Measurements from ENCODE around the gene TNNI3.
"Not testable (repeated sequence)": the region's sequence is repeated elsewhere in the genome, so short reads cannot be mapped to it uniquely, and the experiment has no call there.

TNNI3 gene

DNA sequence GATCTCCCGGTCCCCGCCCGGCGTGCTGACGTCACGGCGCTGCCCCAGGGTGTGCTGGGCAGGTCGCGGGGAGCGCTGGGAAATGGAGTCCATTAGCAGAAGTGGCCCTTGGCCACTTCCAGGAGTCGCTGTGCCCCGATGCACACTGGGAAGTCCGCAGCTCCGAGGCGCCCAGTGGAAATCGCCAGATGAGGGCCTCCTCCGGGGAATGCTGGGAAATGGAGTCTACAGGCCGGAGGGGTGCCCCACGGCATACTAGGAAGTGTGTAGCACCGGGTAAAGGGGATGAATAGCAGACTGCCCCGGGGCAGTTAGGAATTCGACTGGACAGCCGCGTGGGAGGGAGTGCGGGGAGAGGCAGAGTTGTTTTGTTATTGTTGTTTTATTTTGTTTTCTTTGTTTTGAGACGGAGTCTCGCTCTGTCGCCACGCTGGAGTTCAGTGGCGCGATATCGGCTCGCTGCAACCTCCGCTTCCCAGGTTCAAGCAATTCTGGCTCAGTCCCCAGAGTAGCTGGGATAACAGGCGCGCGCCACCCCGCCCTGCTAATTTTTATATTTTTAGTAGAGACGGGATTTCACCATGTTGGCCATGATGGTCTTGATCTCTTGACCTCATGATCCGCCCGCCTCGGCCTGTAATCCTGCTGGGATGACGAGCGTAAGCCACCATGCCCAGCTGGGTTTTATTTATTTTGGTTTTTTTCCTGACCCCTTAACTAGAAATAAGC is 39.7 kb downstream of the TNNI3 start:
- peak; percentile 98 for DNase-seq
- in situ Hi-C loops (cut with HindIII; ENCODE audit: low pct_ligation_motif_present, low pct_unique_long_range_greater_than_20kb, low sequenced_read_pairs) = no loop called here

DNA sequence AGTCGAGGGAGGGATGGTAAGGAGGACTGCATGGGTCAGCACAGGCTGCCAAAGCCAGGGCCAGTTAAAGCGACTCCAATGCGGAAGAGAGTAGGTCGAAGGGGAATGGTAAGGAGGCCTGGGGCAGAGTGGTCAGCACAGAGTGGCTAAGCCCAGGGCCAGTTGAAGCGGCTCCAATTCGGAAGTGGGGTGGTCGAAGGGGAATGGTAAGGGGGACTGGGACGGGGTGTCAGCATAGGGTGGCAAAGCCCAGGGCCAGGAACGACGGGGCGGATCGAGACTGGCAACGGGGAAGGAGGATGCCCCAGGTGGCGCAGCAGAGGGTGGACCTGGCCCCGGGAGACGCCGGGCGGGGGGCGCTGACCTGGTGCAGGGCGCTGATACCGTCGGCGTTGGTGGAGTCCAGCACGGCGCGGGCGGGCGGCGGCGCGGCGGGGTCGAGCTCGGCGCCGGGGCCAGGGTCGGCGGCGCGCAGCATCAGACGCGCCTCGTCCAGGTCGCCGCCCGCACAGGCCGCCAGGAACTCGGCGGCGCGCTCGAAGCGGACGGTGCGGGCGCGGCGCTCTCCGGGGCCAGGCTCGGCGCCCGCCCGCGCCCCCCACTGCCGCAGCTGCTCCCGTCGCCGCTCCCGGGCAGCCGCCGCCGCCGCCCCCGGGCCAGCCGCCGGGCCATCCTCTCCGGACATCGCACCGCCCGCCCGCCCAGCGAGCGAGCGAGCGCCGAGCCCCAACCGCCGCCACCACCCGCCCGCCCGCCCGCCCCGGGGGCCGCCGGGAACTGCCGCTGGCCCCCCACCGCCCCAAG is 40.5 kb downstream of the TNNI3 start, which contains the start of gene PPP1R12C:
PPP1R12C (minus strand) TSS at position 779 of the 804 bp plus-strand sequence; CDS start at position 685, 94 bp downstream.
- peak; percentile 16 for DNase-seq

DNA sequence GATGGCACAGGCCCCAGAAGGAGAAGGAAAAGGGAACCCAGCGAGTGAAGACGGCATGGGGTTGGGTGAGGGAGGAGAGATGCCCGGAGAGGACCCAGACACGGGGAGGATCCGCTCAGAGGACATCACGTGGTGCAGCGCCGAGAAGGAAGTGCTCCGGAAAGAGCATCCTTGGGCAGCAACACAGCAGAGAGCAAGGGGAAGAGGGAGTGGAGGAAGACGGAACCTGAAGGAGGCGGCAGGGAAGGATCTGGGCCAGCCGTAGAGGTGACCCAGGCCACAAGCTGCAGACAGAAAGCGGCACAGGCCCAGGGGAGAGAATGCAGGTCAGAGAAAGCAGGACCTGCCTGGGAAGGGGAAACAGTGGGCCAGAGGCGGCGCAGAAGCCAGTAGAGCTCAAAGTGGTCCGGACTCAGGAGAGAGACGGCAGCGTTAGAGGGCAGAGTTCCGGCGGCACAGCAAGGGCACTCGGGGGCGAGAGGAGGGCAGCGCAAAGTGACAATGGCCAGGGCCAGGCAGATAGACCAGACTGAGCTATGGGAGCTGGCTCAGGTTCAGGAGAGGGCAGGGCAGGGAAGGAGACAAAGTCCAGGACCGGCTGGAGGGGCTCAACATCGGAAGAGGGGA is 41.2 kb downstream of the TNNI3 start:
- DNase-seq = peak; percentile 55
- in situ Hi-C loops (cut with HindIII; ENCODE audit: low pct_ligation_motif_present, low pct_unique_long_range_greater_than_20kb, low sequenced_read_pairs) = no loop called here

More for the DNA sequence above, 40.5 kb downstream of the TNNI3 start, which contains the start of gene PPP1R12C:
- in situ Hi-C loops (cut with HindIII; ENCODE audit: low pct_ligation_motif_present, low pct_unique_long_range_greater_than_20kb, low sequenced_read_pairs) = no loop called here

DNA sequence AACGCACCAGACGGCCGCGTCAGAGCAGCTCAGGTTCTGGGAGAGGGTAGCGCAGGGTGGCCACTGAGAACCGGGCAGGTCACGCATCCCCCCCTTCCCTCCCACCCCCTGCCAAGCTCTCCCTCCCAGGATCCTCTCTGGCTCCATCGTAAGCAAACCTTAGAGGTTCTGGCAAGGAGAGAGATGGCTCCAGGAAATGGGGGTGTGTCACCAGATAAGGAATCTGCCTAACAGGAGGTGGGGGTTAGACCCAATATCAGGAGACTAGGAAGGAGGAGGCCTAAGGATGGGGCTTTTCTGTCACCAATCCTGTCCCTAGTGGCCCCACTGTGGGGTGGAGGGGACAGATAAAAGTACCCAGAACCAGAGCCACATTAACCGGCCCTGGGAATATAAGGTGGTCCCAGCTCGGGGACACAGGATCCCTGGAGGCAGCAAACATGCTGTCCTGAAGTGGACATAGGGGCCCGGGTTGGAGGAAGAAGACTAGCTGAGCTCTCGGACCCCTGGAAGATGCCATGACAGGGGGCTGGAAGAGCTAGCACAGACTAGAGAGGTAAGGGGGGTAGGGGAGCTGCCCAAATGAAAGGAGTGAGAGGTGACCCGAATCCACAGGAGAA is 42.0 kb downstream of the TNNI3 start:
- no peak for DNase-seq
- in situ Hi-C loops (cut with HindIII; ENCODE audit: low pct_ligation_motif_present, low pct_unique_long_range_greater_than_20kb, low sequenced_read_pairs) = no loop called here

DNA sequence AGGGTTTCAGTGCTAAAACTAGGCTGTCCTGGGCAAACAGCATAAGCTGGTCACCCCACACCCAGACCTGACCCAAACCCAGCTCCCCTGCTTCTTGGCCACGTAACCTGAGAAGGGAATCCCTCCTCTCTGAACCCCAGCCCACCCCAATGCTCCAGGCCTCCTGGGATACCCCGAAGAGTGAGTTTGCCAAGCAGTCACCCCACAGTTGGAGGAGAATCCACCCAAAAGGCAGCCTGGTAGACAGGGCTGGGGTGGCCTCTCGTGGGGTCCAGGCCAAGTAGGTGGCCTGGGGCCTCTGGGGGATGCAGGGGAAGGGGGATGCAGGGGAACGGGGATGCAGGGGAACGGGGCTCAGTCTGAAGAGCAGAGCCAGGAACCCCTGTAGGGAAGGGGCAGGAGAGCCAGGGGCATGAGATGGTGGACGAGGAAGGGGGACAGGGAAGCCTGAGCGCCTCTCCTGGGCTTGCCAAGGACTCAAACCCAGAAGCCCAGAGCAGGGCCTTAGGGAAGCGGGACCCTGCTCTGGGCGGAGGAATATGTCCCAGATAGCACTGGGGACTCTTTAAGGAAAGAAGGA is 42.9 kb downstream of the TNNI3 start:
- no peak for DNase-seq
- in situ Hi-C loops (cut with HindIII; ENCODE audit: low pct_ligation_motif_present, low pct_unique_long_range_greater_than_20kb, low sequenced_read_pairs) = no loop called here

DNA sequence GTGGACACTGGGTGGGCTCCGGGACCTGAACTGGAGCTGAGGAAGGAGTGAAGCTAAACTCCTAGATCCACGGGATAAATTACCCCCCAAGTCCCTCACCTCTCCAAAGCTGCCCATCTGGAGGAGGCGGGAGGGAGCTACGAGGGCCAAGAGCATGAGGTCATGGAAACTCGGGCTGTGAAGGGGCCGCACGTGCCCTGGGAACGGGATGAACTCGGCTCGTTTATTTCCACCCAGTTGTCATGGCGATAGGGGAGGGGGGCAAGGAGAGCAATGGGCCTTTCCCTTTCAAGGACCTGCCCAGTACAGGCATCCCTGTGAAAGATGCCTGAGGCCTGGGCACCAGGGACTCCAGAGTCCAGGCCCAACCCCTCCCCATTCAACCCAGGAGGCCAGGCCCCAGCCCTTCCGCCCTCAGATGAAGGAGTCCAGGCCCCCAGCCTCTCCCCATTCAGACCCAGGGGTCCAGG is 43.9 kb downstream of the TNNI3 start:
- in situ Hi-C loops (cut with HindIII; ENCODE audit: low pct_ligation_motif_present, low pct_unique_long_range_greater_than_20kb, low sequenced_read_pairs) = no loop called here

DNA sequence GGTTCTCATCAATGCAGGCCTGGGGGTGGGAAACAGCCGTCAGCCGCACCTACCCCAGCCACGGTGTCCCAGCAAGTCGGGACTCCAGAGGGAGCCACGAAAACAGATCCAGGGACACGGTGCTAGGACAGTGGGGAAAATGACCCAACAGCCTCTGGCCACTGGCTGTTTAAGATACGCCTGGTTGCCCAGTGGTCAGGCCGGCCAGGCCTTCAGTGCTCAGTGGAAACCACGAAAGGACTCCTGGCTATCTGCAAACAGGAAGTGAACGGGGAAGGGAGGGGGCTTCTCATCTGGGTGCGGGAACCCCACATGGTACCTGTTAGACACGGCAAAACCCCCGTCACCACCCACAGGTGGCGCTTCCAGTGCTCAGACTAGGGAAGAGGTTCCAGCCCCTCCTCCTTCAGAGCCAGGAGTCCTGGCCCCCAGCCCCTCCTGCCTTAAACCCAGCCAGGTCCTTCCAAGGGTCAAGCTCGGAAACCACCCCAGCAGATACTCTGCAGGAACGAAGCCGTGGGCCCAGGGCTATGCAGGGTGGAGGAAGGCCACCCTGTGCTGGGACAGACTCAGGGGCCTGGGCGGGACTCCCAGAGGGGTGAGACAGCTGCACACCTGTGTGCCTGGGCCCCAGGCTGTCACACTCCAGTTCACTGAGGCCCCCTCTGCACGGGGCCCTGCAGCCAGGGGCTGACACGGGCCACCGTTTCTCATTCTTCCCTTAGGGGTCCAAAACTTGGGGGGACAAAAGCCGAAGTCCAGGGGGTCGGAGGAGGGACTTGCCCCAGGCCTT is 44.6 kb downstream of the TNNI3 start:
- peak; percentile 62 for DNase-seq

More for the DNA sequence above, 43.9 kb downstream of the TNNI3 start:
- DNase-seq = peak; percentile 85

DNA sequence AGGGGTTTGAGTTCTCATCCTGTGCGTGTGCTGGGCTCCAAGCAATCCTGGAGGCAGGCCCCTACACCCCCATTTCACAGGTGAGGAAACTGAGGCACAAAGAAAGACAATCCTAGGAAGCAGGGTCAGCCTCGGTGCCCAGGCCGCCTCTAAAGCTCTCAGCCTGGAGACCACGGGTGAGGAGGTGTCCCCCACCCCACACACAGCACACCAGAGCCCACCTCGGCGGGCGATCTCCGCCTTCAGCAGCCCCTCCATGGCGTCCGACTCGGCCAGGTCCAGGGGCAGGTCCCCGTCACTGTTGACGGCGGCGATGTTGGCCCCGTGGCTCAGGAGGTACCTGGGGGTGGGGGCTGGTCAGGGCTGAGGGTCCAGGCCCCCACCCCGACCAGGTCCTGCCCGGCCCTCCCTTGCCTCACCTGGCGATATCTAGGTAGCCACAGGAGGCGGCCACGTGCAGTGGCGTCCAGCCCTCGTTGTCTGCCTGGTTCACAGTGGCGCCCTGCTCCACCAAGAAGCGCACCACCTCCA is 45.2 kb downstream of the TNNI3 start:
- in situ Hi-C loops (cut with HindIII; ENCODE audit: low pct_ligation_motif_present, low pct_unique_long_range_greater_than_20kb, low sequenced_read_pairs) = no loop called here
- DNase-seq = no peak

More for the DNA sequence above, 44.6 kb downstream of the TNNI3 start:
- in situ Hi-C loops (cut with HindIII; ENCODE audit: low pct_ligation_motif_present, low pct_unique_long_range_greater_than_20kb, low sequenced_read_pairs) = no loop called here

DNA sequence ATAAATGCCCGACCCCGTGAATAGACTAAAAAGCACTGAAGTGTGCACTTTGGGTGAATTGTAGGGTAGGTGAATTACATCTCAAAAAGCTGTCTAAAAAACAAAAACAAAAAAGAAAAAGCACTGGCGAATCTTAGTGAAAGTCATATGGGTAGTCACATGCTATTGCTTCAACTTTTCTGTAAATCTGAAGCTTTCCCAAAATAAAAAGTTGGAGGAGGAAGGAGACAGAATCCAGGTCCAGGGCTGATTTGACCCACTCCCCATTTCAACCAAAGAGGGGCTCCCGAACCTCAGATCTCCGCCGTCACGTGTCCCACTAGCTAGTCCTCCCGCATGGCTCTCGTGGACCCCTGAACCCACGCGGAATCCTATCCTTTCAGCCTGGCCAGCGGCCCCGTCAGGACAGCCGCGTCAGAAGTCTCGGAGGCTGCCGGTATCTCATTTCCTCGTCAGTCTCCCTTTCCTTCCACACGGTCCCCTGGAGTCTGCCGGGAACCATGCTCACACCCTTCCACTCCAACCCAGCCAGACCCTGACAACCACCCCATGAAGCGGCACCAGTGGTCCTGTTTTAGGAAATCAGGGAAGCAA is 46.2 kb downstream of the TNNI3 start:
- DNase-seq = no peak
- in situ Hi-C loops (cut with HindIII; ENCODE audit: low pct_ligation_motif_present, low pct_unique_long_range_greater_than_20kb, low sequenced_read_pairs) = no loop called here

DNA sequence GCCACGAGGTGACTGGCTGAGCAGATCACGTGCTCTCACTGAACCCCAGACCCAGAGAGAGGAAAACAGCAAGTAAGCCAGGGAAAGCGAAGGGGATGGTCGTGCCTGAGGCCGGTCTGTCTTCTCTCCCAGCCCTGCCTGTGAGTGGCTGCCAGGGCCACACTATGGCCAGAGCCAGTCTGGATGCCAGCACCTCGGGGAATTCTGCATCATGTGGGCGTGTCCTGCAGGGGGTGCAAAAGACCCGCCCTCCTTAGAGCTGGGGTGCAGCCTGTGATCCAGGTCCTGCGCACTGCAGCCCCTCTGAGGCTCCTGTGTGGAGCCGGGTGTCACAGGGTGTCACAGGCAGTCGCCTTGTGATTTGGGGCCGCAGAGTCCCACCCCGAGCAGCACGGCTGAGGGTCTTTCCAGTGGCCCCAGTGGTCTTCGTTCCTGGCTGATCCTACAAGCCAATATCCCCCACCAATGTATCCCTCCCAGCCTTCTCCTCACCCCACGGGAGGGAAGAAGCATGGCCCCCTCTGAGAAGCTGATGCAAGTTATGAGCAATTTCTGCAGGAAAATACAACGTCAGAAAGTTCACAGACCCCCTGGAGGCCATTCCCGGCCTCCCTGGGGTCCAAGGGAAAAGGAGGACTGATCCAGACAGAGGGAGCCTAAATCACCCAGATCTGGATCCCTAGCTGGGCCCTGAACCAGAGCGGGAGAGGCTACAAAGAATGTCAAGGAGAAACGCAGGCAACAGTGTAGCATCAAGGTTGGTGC is 47.8 kb downstream of the TNNI3 start:
- DNase-seq = no peak
- in situ Hi-C loops (cut with HindIII; ENCODE audit: low pct_ligation_motif_present, low pct_unique_long_range_greater_than_20kb, low sequenced_read_pairs) = no loop called here

DNA sequence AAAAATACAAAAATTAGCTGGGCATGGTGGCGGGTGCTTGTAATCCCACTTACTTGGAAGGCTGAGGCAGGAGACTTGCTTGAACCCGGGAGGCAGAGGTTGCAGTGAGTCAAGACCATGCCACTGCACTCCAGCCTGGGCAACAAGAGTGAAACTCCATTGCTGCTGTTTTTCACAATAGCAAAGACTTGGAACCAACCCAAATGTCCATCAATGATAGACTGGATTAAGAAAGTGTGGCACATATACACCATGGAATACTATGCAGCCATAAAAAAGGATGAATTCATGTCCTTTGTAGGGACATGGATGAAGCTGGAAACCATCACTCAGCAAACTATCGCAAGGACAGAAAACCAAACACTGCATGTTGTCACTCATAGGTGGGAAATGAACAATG is 50.3 kb downstream of the TNNI3 start:
- in situ Hi-C loops (cut with HindIII; ENCODE audit: low pct_ligation_motif_present, low pct_unique_long_range_greater_than_20kb, low sequenced_read_pairs); DNase-seq: not testable (repeated sequence)

DNA sequence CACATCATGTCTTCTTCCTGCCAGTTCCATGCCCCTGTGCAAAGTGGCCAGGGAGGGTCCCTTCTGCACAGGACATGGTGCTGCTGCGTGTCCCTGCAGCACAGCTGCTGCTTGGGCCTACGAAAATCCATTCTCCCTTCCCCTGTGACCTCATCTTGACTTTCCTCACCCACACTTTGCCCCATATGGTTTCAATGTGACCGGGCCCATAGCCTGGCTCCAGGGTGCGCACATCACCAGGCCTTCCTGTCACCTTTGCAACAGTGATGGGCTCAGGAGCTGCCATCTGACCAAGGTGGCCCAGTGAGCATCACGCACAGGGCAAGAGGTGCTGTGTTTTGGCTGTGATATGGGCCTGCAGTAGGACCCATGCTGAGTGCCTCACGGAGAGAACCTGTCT is 50.9 kb downstream of the TNNI3 start:
- DNase-seq = no peak
- in situ Hi-C loops (cut with HindIII; ENCODE audit: low pct_ligation_motif_present, low pct_unique_long_range_greater_than_20kb, low sequenced_read_pairs) = no loop called here

DNA sequence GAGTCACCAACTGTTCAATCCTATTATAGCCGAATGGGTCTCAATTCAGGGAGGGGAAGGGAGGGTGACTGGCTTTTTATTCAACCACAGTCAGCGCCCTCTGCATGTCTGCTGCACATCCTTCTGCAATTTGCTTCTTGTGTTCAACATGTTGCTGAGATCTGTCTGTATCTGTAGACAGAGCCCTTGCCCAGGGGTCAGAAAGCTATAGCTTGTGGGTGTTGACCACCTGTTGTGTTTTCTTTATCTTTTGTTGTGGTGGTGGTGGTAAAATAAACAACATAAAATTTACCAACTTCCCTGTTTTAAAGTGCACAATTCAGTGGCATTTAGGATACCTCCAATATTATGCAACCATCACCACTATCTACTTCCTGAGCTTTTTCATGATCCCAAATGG is 52.3 kb downstream of the TNNI3 start:
- in situ Hi-C loops (cut with HindIII; ENCODE audit: low pct_ligation_motif_present, low pct_unique_long_range_greater_than_20kb, low sequenced_read_pairs) = no loop called here
- no peak for DNase-seq

DNA sequence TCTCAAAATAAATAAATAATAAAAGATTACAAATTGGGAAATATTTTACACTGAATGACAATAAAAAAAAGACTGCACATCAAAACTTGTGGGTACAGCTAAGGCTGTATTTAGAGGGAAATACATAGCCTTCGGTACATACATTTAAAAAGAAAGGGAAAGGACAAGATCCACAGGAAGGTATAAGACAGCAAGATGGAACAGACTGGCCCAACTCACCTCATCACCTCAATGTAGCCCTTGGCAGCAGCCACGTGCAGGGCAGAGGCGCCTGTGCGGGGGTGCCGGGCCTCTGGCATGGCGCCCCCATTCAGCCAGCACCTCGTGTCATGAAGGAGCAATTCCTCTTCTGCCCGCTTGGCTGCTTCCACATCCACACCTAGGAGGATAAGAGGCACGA is 54.3 kb downstream of the TNNI3 start:
- in situ Hi-C loops (cut with HindIII; ENCODE audit: low pct_ligation_motif_present, low pct_unique_long_range_greater_than_20kb, low sequenced_read_pairs) = no loop called here
- DNase-seq = no peak
